HG03039 (cell line): ENCODE measurements around the gene BCAS1.

Experiments used
- ATAC-seq: cut with Tn5 transposase; IDR thresholded peaks from one replicate; pipeline ENCODE4 v1.9.1; 2021; ENCODE audit warnings: mild to moderate bottlenecking, moderate library complexity; ENCODE audit not compliant: unreplicated experiment

BCAS1 gene

GRCh38 chr20:53914781-53915445, 155.5 kb downstream of the BCAS1 start:
- no peak for ATAC-seq

- no peak for ATAC-seq
Observed at GRCh38 chr20:53914091-53914780, 156.2 kb downstream of the BCAS1 start.

GRCh38 chr20:53911301-53911700, 159.1 kb downstream of the BCAS1 start:
- no peak for ATAC-seq

- ATAC-seq: no peak
Observed at GRCh38 chr20:53910351-53911002, 159.9 kb downstream of the BCAS1 start.

GRCh38 chr20:53907968-53908751, 162.2 kb downstream of the BCAS1 start:
- ATAC-seq: no peak

GRCh38 chr20:53905820-53906191, 164.6 kb downstream of the BCAS1 start:
- ATAC-seq: no peak

- no peak for ATAC-seq
Observed at GRCh38 chr20:53905019-53905819, 165.2 kb downstream of the BCAS1 start.

GRCh38 chr20:53904261-53904660, 166.1 kb downstream of the BCAS1 start:
- ATAC-seq: no peak

GRCh38 chr20:53903652-53903987, 166.8 kb downstream of the BCAS1 start:
- ATAC-seq: no peak

GRCh38 chr20:53902968-53903651, 167.3 kb downstream of the BCAS1 start:
- ATAC-seq: no peak

GRCh38 chr20:53901497-53902096, 168.8 kb downstream of the BCAS1 start:
- ATAC-seq: no peak

- ATAC-seq: no peak
Observed at GRCh38 chr20:53901064-53901463, 169.3 kb downstream of the BCAS1 start.

GRCh38 chr20:53900380-53900999, 169.9 kb downstream of the BCAS1 start:
- peak; percentile 33 for ATAC-seq

- ATAC-seq: peak; percentile 51
Observed at GRCh38 chr20:53899351-53900167, 170.8 kb downstream of the BCAS1 start.

GRCh38 chr20:53898556-53898931, 171.8 kb downstream of the BCAS1 start:
- ATAC-seq: no peak

GRCh38 chr20:53897884-53898555, 172.4 kb downstream of the BCAS1 start:
- no peak for ATAC-seq

GRCh38 chr20:53896647-53897046, 173.7 kb downstream of the BCAS1 start:
- ATAC-seq: no peak

GRCh38 chr20:53896041-53896440, 174.4 kb downstream of the BCAS1 start:
- no peak for ATAC-seq
